B cell (primary cell): ENCODE results near the gene LCN12. TPM values are rescaled to one million over a fixed set of nuclear protein-coding genes. Genes with fewer than 3 reads are reported as not detected.

Experiments used
- ATAC-seq: fragments of 200-7000 bp; cut with Tn5 transposase; one replicate; pipeline ENCODE4 v1.10.0; 2021; ENCODE audit warnings: low read depth, mild to moderate bottlenecking, moderate number of reproducible peaks, moderate library complexity
- CTCF ChIA-PET: fragments of 350-600 bp; sonication (Branson Sonifier 250); formaldehyde crosslinking; loops from one replicate; lab custom pipeline; 2021; ENCODE audit warnings: antibody characterized with exemption, inconsistent platforms; lab: Charles Lee
- POLR2A ChIA-PET: fragments of 350-600 bp; sonication (Branson Sonifier 250); formaldehyde crosslinking; loops from one replicate; lab custom pipeline; 2021; ENCODE audit warnings: antibody characterized with exemption; lab: Charles Lee
- DNase-seq: peaks from one replicate; pipeline ENCODE4 v3.0.0; 2013
- H2AFZ ChIP-seq: 2 replicates; pipeline ENCODE4 v1.6.1; 2012; ENCODE audit warnings: mild to moderate bottlenecking, low read depth, low read length; ENCODE audit not compliant: insufficient read depth, poor library complexity, severe bottlenecking
- H3K27ac ChIP-seq, 2 donors: 1 replicate in 1 of 2; 2 replicates in 1 of 2; pipeline ENCODE4 v1.5.1; 2012 to 2013; ENCODE audit warnings: low read length in 2 of 2, mild to moderate bottlenecking in 2 of 2, moderate library complexity in 1 of 2
- H3K27me3 ChIP-seq, 4 experiments: fragments of 200-600 bp in 1 of 4; sonication (generic) in 1 of 4; replicated peaks in 1 of 4; 1 replicate in 2 of 4; 2 replicates in 2 of 4; pipeline versions ENCODE4 v1.6.1 to v1.7.0; 2013 to 2016; ENCODE audit warnings: low read length in 3 of 4, mild to moderate bottlenecking in 2 of 4, mixed read lengths in 1 of 4, moderate library complexity in 1 of 4; ENCODE audit not compliant: insufficient read depth in 4 of 4, control insufficient read depth in 3 of 4; ENCODE audit errors: control extremely low read depth in 1 of 4
- H3K36me3 ChIP-seq, 2 experiments: replicated peaks in 1 of 2; 1 replicate in 1 of 2; 2 replicates in 1 of 2; pipeline versions ENCODE4 v1.6.1 to v1.7.1; 2013; ENCODE audit warnings: low read length in 1 of 2; ENCODE audit not compliant: insufficient read depth in 2 of 2, control insufficient read depth in 1 of 2; ENCODE audit errors: control extremely low read depth in 1 of 2, extremely low read depth in 1 of 2
- H3K4me1 ChIP-seq, 2 donors: fragments of 200-600 bp in 1 of 2; sonication (generic) in 1 of 2; 1 replicate in 1 of 2; 2 replicates in 1 of 2; pipeline versions ENCODE4 v1.5.1 to v1.6.1; 2013 to 2017; ENCODE audit warnings: low read length in 2 of 2; ENCODE audit not compliant: control insufficient read depth in 2 of 2, insufficient read depth in 2 of 2
- H3K4me2 ChIP-seq: replicated peaks from 2 replicates; pipeline ENCODE3; 2012; ENCODE audit warnings: mild to moderate bottlenecking, low read depth, low read length; ENCODE audit not compliant: poor library complexity, severe bottlenecking
- H3K4me3 ChIP-seq, 5 experiments: fragments of 200-600 bp in 1 of 5; sonication (generic) in 1 of 5; 1 replicate in 3 of 5; 2 replicates in 2 of 5; pipeline versions ENCODE4 v1.5.1 to v1.7.0; 2011 to 2016; ENCODE audit warnings: low read length in 4 of 5, mild to moderate bottlenecking in 4 of 5, low read depth in 2 of 5, control low read depth in 1 of 5, moderate library complexity in 1 of 5; ENCODE audit not compliant: insufficient read depth in 1 of 5; ENCODE audit errors: control extremely low read depth in 1 of 5, extremely low read depth in 1 of 5
- H3K79me2 ChIP-seq: fragments of 200-600 bp; sonication (generic); one replicate; pipeline ENCODE4 v1.6.0; 2016; ENCODE audit warnings: low read length; ENCODE audit not compliant: control insufficient read depth, insufficient read depth
- H3K9ac ChIP-seq: fragments of 200-600 bp; sonication (generic); 2 replicates; pipeline ENCODE4 v1.6.1; 2017; ENCODE audit warnings: mild to moderate bottlenecking, low read length, moderate library complexity
- H3K9me3 ChIP-seq, 3 donors: one replicate each; pipeline versions ENCODE4 v1.6.1 to v1.7.1; 2013; ENCODE audit warnings: low read length in 2 of 3; ENCODE audit not compliant: control insufficient read depth in 2 of 3, insufficient read depth in 1 of 3; ENCODE audit errors: control extremely low read depth in 1 of 3
- H4K20me1 ChIP-seq: 2 replicates; pipeline ENCODE4 v1.6.0; 2012; ENCODE audit warnings: mild to moderate bottlenecking, low read length; ENCODE audit not compliant: insufficient read depth, control insufficient read depth, poor library complexity, severe bottlenecking
- H3K27ac Mint-ChIP-seq: one replicate; pipeline ENCODE4 v1.8.0; 2021; ENCODE audit warnings: mixed read lengths
- H3K27me3 Mint-ChIP-seq: one replicate; pipeline ENCODE4 v1.8.0; 2021; ENCODE audit warnings: mixed read lengths
- H3K4me1 Mint-ChIP-seq: one replicate; pipeline ENCODE4 v1.8.0; 2021; ENCODE audit warnings: mixed read lengths
- H3K4me3 Mint-ChIP-seq: one replicate; pipeline ENCODE4 v1.8.0; 2021; ENCODE audit warnings: mixed read lengths
- H3K9me3 Mint-ChIP-seq: one replicate; pipeline ENCODE4 v1.8.0; 2022; ENCODE audit warnings: mixed read lengths; ENCODE audit not compliant: insufficient read depth
- CTCF ChIP-seq: fragments of 200-600 bp; IDR thresholded peaks from one replicate; pipeline ENCODE4 v1.8.0; 2022; ENCODE audit warnings: antibody characterized with exemption, mild to moderate bottlenecking
- EZH2 ChIP-seq: IDR thresholded peaks from 2 replicates; pipeline ENCODE4 v1.6.1; 2012; ENCODE audit warnings: borderline replicate concordance, low read depth, mild to moderate bottlenecking, moderate library complexity, low read length; ENCODE audit not compliant: insufficient read depth, poor library complexity, severe bottlenecking
- WGBS: methylation state at CpG from one replicate; pipeline ENCODE4 v1.1.5; 2013; ENCODE audit warnings: missing lambda C conversion rate; ENCODE audit not compliant: insufficient coverage; 5-methylcytosine and 5-hydroxymethylcytosine counted together
- intact Hi-C: fragments of 100-400 bp; cut with micrococcal nuclease; formaldehyde crosslinking; loops from one replicate; pipeline ENCODE4 v1.10.0; 2022
- polyA plus RNA-seq: library from polyadenylated mRNA; depleted of rRNA; stranded (reverse); fragments of >200 nt; gene quantifications from 2 replicates; pipeline ENCODE4 v1.2.3, GENCODE V29; 2012
- total RNA-seq, 2 donors: library from RNA; stranded (reverse); fragments of 120-200 nt in 1 of 2; gene quantifications; 1 replicate in 1 of 2; 2 replicates in 1 of 2; pipeline versions ENCODE4 v1.2.3 to v1.2.4, GENCODE V29; 2013 to 2022

LCN12 gene
- total and polyA plus RNA-seq, 2 donors (not counting 1 experiment from before 2014, with no cell fraction given): 2.4 to 2.6 TPM

GRCh38 chr9:136949817-136950655 is 2.0 kb upstream of the LCN12 start:
- Mint-ChIP-seq H3K4me3 (peak overlapping the region; percentile 88), H3K4me1 (peaks cover 8% of the 10 kb centered on the region), H3K27ac (peak overlapping the region; percentile 92), H3K27me3 (no peaks in the 10 kb centered on the region), H3K9me3 (no peaks in the 10 kb centered on the region)
- 7% methylated on average over 61 of the region's 63 CpGs for WGBS
- Histone ChIP-seq H3K4me1 (peaks cover 10 to 15% of the 10 kb centered on the region in 2 donors), H4K20me1 (no peaks in the 10 kb centered on the region), H3K4me3 (peak overlapping the region; percentile 44 to 65 (median 58)), H3K9ac (peak overlapping the region; percentile 66), H3K9me3 (no peaks in the 10 kb centered on the region), H3K4me2 (peak overlapping the region; percentile 94), H3K79me2 (no peaks in the 10 kb centered on the region), H3K27ac (peak overlapping the region; percentile 41 to 72), H3K36me3 (no peaks in the 10 kb centered on the region), H3K27me3 (no peaks in the 10 kb centered on the region), H2AFZ (peak overlapping the region; percentile 94)
- intact Hi-C loops: loop anchor here (1.0 kb wide), 1 partner anchor 75 kb away; no protein-coding TSS in a partner anchor
- ATAC-seq (peak; percentile 95), DNase-seq (peak; percentile 97)
- POLR2A ChIA-PET: interaction anchor here (0.7 kb wide), 3 partner anchors 11 to 724 kb away, joined by 3 read pairs; no protein-coding TSS in a partner anchor
- CTCF ChIA-PET: interaction anchor here (1.0 kb wide), 3 partner anchors 79 to 85 kb away, joined by 3 to 5 read pairs (median 4); partner anchors contain the start of gene FUT7
- TF ChIP-seq EZH2 (no peak), CTCF (peak; percentile 36)
